SU-DHL-6 (cell line): ENCODE data around the gene CBY1.

Source experiments
- H2AFZ ChIP-seq: fragments of 200-600 bp; sonication (generic); 2 replicates; pipeline ENCODE4 v1.6.1; 2014; ENCODE audit warnings: low read depth, mild to moderate bottlenecking, moderate library complexity, mixed read lengths, antibody characterized with exemption, low read length; ENCODE audit not compliant: severe bottlenecking
- H3F3A ChIP-seq: fragments of 200-600 bp; shearing (Covaris generic); 2 replicates; pipeline ENCODE4 v1.6.0; 2016; ENCODE audit warnings: antibody characterized with exemption, mild to moderate bottlenecking; ENCODE audit not compliant: insufficient read depth
- H3K27ac ChIP-seq: fragments of 200-600 bp; sonication (generic); 2 replicates; pipeline ENCODE4 v1.5.1; 2016; ENCODE audit warnings: low read depth, mild to moderate bottlenecking, low read length, moderate library complexity, mixed read lengths
- H3K27me3 ChIP-seq: fragments of 200-600 bp; sonication (generic), shearing (Covaris generic); 2 replicates; pipeline ENCODE4 v1.6.0; 2014; ENCODE audit warnings: mild to moderate bottlenecking, low read length
- H3K36me3 ChIP-seq: fragments of 200-600 bp; sonication (generic); 2 replicates; pipeline ENCODE4 v1.6.1; 2014; ENCODE audit warnings: mild to moderate bottlenecking, low read length, mixed read lengths
- H3K4me2 ChIP-seq: fragments of 300-600, 200-600 bp; shearing (Covaris generic), sonication (generic); 2 replicates; pipeline ENCODE4 v1.6.0; 2014; ENCODE audit warnings: low read length, low read depth, mild to moderate bottlenecking; ENCODE audit not compliant: poor library complexity, severe bottlenecking
- H3K4me3 ChIP-seq: fragments of 200-600 bp; sonication (generic); 2 replicates; pipeline ENCODE4 v1.5.1; 2014; ENCODE audit warnings: antibody characterized with exemption, low read length, mild to moderate bottlenecking, mixed read lengths; ENCODE audit not compliant: insufficient read depth, poor library complexity, severe bottlenecking
- H3K79me2 ChIP-seq: fragments of 200-600 bp; sonication (generic); 2 replicates; pipeline ENCODE4 v1.6.1; 2014; ENCODE audit warnings: mild to moderate bottlenecking, low read length, moderate library complexity; ENCODE audit not compliant: insufficient read depth
- H3K9ac ChIP-seq: fragments of 200-600 bp; sonication (generic); 2 replicates; pipeline ENCODE4 v1.7.0; 2014; ENCODE audit warnings: mild to moderate bottlenecking, low read length
- H3K9me2 ChIP-seq: fragments of 200-600 bp; sonication (generic); replicated peaks from 2 replicates; pipeline ENCODE4 v1.6.1; 2014; ENCODE audit warnings: low read length; ENCODE audit not compliant: insufficient read depth
- H3K9me3 ChIP-seq: fragments of 200-600 bp; sonication (generic); 2 replicates; pipeline ENCODE4 v1.6.1; 2014; ENCODE audit warnings: low read length, mixed read lengths; ENCODE audit not compliant: insufficient read depth
- H4K20me1 ChIP-seq: fragments of 200-600 bp; sonication (generic); 2 replicates; pipeline ENCODE4 v1.6.1; 2014; ENCODE audit warnings: low read depth, mild to moderate bottlenecking, antibody characterized with exemption, low read length, moderate library complexity, mixed read lengths
- EZH2phosphoT487 ChIP-seq: fragments of 200-600 bp; sonication (generic), shearing (Covaris generic); conservative IDR thresholded peaks from 2 replicates; pipeline ENCODE4 v1.6.1; 2018; ENCODE audit warnings: mild to moderate bottlenecking, antibody characterized with exemption, low read length, moderate library complexity, mixed read lengths
- TF ChIP-seq, protein P1 (sequence below): fragments of 200-600 bp; sonication (generic); IDR thresholded peaks from one replicate; pipeline ENCODE4 v1.5.1; 2017; ENCODE audit warnings: antibody characterized with exemption, mild to moderate bottlenecking, low read length, moderate library complexity; ENCODE audit not compliant: insufficient read depth, poor library complexity, severe bottlenecking

CBY1 gene

DNA sequence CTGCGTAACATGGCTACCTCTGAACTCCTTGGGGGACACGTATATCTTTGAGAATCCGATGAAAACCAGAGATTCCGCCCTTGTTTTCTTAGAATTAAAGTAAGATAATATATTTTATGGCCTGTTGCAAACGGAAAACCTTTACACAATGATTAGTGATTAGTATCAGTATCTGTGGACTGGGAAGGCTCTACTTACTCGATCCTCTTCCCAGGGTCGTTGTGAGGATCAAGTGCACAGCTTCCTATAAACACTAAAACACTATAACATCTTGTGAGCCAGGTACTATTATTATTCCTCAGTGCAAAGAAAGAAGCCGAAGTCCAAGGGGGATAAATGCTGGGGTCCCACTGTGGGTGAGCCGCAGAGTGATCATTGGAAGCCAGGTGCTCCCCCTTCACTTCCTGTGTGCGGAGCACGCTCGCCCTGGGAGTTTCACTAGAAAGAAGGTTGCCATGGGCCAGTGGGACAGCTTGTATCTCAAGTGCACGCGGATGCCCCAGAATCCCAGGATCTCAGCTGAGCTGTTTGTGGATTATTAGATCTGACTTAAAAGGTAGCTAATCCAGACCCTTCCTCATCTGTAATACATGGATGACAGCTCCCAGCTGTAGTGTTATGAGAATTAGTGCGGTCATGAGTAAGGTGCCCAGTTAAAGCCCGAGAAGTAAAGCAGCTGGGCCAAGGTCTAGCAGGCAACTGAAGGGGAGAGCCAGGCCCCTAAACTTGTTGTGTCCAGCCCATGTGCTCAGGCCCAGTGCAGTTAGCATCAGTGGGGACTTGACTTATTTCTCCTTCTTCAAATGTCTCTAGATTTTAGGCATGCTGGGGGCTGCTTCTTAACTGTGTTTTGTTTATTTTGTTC is 839 bp downstream of the CBY1 start:
- Histone ChIP-seq H2AFZ (peak overlapping the region; percentile 98), H3K27ac (0 out of 2 replicates have a peak overlapping the region, but pooled peaks have one; percentile 68), H3K79me2 (no peaks in the 10 kb centered on the region), H3K9me2 (no peaks in the 10 kb centered on the region), H3K36me3 (no peaks in the 10 kb centered on the region), H3K9me3 (no peaks in the 10 kb centered on the region), H4K20me1 (no peaks in the 10 kb centered on the region), H3K4me2 (peak overlapping the region; percentile 92), H3F3A (peaks cover 4% of the 10 kb centered on the region; the same call in 1 of the 2 replicates), H3K27me3 (no peaks in the 10 kb centered on the region), H3K9ac (peak overlapping the region; percentile 74), H3K4me3 (peak overlapping the region; percentile 88)
- TF ChIP-seq, protein P1, sequence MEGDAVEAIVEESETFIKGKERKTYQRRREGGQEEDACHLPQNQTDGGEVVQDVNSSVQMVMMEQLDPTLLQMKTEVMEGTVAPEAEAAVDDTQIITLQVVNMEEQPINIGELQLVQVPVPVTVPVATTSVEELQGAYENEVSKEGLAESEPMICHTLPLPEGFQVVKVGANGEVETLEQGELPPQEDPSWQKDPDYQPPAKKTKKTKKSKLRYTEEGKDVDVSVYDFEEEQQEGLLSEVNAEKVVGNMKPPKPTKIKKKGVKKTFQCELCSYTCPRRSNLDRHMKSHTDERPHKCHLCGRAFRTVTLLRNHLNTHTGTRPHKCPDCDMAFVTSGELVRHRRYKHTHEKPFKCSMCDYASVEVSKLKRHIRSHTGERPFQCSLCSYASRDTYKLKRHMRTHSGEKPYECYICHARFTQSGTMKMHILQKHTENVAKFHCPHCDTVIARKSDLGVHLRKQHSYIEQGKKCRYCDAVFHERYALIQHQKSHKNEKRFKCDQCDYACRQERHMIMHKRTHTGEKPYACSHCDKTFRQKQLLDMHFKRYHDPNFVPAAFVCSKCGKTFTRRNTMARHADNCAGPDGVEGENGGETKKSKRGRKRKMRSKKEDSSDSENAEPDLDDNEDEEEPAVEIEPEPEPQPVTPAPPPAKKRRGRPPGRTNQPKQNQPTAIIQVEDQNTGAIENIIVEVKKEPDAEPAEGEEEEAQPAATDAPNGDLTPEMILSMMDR: no peak
- no peak for TF ChIP-seq EZH2phosphoT487

DNA sequence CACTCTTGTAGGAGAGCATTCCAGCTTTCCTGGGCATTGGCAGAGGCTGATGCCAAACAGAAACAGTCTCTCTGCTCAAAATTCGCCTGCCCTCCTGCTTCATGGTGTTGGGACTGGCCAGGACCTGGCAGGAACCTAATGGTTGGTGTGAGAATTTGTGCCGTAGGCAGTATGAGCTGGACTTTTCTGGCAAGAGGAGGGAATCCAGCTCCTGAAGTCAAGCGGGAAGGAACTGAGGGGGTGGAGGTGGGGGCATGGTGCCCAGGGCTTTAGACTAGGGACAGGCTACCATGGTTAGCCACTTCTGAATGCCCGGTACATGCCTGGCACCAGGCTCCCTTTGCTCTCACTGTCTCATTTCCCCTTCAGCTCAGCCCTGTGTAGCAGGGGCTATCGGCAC is 18.4 kb downstream of the CBY1 start:
- H2AFZ ChIP-seq: no peak overlapping the region
- no peaks in the 10 kb centered on the region for H3K9me3 ChIP-seq
- H3K36me3 ChIP-seq: no peaks in the 10 kb centered on the region
- TF ChIP-seq, protein P1: no peak
- TF ChIP-seq EZH2phosphoT487: no peak
- H3K9me2 ChIP-seq: no peaks in the 10 kb centered on the region
- no peak overlapping the region for H3K27ac ChIP-seq
- H3K27me3 ChIP-seq: no peaks in the 10 kb centered on the region
- H3K9ac ChIP-seq: no peak overlapping the region
- H3K79me2 ChIP-seq: no peaks in the 10 kb centered on the region
- no peaks in the 10 kb centered on the region for H4K20me1 ChIP-seq
- H3K4me3 ChIP-seq: no peak overlapping the region
- H3K4me2 ChIP-seq: no peak overlapping the region
- H3F3A ChIP-seq: no peaks in the 10 kb centered on the region

DNA sequence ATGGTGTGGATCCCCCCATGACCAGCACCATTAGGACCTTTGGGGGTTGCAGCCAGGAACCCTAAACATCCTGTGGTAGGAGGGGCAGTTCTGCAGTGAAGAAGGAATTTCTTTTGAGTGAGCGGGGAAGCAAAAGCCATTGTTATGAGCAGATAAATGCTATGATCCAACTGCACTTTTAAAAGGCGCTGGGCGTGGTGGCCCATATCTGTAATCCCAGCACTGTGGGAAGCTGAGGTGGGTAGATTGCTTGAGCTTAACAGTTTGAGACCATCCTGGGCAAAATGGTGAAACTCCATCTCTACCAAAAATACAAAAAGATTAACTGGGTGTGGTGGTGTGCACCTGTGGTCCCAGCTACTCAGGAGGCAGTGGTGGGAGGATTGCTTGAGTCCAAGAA is 19.4 kb downstream of the CBY1 start:
- Histone ChIP-seq H3K79me2 (no peaks in the 10 kb centered on the region), H3K9me3 (no peaks in the 10 kb centered on the region), H2AFZ (no peak overlapping the region), H3K27ac (no peak overlapping the region), H3F3A (no peaks in the 10 kb centered on the region), H3K9ac (no peak overlapping the region), H3K4me2 (no peak overlapping the region), H4K20me1 (no peaks in the 10 kb centered on the region), H3K4me3 (no peak overlapping the region), H3K27me3 (no peaks in the 10 kb centered on the region), H3K9me2 (no peaks in the 10 kb centered on the region), H3K36me3 (no peaks in the 10 kb centered on the region)
- TF ChIP-seq, protein P1: no peak
- TF ChIP-seq EZH2phosphoT487: no peak
